Cardiac muscle cell (in vitro differentiated cells and primary cell): ENCODE measurements around the gene AR. TPM values are rescaled to one million over a fixed set of nuclear protein-coding genes. Genes with fewer than 3 reads are reported as not detected.

ENCODE experiments used
- DNase-seq, 2 donors: peaks; one replicate each; pipeline versions ENCODE4 v3.0.0 to v3.0.0-alpha.2; 2010 to 2017; ENCODE audit warnings: low read depth in 1 of 2, low spot score in 1 of 2
- H3K27ac ChIP-seq: fragments of 200-600 bp; sonication (generic); 2 replicates; pipeline ENCODE4 v1.5.1; 2016
- H3K27me3 ChIP-seq: fragments of 200-600 bp; sonication (generic); 2 replicates; pipeline ENCODE4 v1.6.0; 2016; ENCODE audit warnings: control low read depth
- H3K36me3 ChIP-seq: fragments of 200-600 bp; sonication (generic); 2 replicates; pipeline ENCODE4 v1.5.1; 2016; ENCODE audit warnings: control low read depth
- H3K4me1 ChIP-seq: fragments of 200-600 bp; sonication (generic); 2 replicates; pipeline ENCODE4 v1.8.1; 2017; ENCODE audit warnings: low read depth, mild to moderate bottlenecking, mixed run types
- H3K4me3 ChIP-seq: fragments of 200-600 bp; sonication (generic); 2 replicates; pipeline ENCODE4 v1.5.1; 2016; ENCODE audit warnings: mild to moderate bottlenecking
- H3K9me3 ChIP-seq: fragments of 200-600 bp; sonication (generic); 2 replicates; pipeline ENCODE4 v1.5.1; 2017; ENCODE audit warnings: low read depth, mild to moderate bottlenecking, control low read depth
- polyA plus RNA-seq: library from polyadenylated mRNA; unstranded; fragments of >200 nt; fragmentation: Nextera tagmentation; extraction: Ambion mirVana; gene quantifications from 2 replicates; pipeline ENCODE4 v1.2.1, GENCODE V29; 2016
- total RNA-seq: library from RNA; depleted of rRNA; stranded (reverse); fragments of >200 nt; gene quantifications from 2 replicates; pipeline ENCODE4 v1.2.3, GENCODE V29; 2016
- TF ChIP-seq, protein P1 (sequence below): IDR thresholded peaks from 2 replicates; pipeline ENCODE4 v1.5.1; 2012; ENCODE audit warnings: low read depth, mild to moderate bottlenecking, low read length

The AR gene, protein sequence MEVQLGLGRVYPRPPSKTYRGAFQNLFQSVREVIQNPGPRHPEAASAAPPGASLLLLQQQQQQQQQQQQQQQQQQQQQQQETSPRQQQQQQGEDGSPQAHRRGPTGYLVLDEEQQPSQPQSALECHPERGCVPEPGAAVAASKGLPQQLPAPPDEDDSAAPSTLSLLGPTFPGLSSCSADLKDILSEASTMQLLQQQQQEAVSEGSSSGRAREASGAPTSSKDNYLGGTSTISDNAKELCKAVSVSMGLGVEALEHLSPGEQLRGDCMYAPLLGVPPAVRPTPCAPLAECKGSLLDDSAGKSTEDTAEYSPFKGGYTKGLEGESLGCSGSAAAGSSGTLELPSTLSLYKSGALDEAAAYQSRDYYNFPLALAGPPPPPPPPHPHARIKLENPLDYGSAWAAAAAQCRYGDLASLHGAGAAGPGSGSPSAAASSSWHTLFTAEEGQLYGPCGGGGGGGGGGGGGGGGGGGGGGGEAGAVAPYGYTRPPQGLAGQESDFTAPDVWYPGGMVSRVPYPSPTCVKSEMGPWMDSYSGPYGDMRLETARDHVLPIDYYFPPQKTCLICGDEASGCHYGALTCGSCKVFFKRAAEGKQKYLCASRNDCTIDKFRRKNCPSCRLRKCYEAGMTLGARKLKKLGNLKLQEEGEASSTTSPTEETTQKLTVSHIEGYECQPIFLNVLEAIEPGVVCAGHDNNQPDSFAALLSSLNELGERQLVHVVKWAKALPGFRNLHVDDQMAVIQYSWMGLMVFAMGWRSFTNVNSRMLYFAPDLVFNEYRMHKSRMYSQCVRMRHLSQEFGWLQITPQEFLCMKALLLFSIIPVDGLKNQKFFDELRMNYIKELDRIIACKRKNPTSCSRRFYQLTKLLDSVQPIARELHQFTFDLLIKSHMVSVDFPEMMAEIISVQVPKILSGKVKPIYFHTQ
- total RNA-seq (0.24 and 0.70 TPM in 2 replicates), polyA plus RNA-seq (0.24 and 0.93 TPM in 2 replicates)

- DNase-seq, result peak; percentile 43 to 55
- no peaks in the 10 kb centered on the region for H3K9me3 ChIP-seq
- no peak within 1 kb of the TSS for H3K27ac ChIP-seq
- H3K4me1 ChIP-seq, result no peaks in the 10 kb centered on the region
- H3K27me3 ChIP-seq, result peaks cover 41% of the 10 kb centered on the region
- TF ChIP-seq, protein P1, sequence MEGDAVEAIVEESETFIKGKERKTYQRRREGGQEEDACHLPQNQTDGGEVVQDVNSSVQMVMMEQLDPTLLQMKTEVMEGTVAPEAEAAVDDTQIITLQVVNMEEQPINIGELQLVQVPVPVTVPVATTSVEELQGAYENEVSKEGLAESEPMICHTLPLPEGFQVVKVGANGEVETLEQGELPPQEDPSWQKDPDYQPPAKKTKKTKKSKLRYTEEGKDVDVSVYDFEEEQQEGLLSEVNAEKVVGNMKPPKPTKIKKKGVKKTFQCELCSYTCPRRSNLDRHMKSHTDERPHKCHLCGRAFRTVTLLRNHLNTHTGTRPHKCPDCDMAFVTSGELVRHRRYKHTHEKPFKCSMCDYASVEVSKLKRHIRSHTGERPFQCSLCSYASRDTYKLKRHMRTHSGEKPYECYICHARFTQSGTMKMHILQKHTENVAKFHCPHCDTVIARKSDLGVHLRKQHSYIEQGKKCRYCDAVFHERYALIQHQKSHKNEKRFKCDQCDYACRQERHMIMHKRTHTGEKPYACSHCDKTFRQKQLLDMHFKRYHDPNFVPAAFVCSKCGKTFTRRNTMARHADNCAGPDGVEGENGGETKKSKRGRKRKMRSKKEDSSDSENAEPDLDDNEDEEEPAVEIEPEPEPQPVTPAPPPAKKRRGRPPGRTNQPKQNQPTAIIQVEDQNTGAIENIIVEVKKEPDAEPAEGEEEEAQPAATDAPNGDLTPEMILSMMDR, result no peak
- H3K36me3 ChIP-seq, result no peaks in the 10 kb centered on the region
- peak within 1 kb of the TSS; percentile 33 for H3K4me3 ChIP-seq
These were observed at the start of gene AR for GRCh38 chrX:67543818-67544217. TSS of gene AR (plus strand) at chrX:67544021. CDS start at chrX:67545147, 1,126 bp downstream.

GRCh38 chrX:67500617-67501016 is 43.2 kb upstream of the AR start:
- Histone ChIP-seq H3K4me1 (no peaks in the 10 kb centered on the region), H3K27ac (no peak overlapping the region), H3K9me3 (no peaks in the 10 kb centered on the region), H3K27me3 (no peaks in the 10 kb centered on the region), H3K36me3 (no peaks in the 10 kb centered on the region), H3K4me3 (no peak overlapping the region)
- TF ChIP-seq, protein P1, result no peak
- DNase-seq, result no peak

DNA sequence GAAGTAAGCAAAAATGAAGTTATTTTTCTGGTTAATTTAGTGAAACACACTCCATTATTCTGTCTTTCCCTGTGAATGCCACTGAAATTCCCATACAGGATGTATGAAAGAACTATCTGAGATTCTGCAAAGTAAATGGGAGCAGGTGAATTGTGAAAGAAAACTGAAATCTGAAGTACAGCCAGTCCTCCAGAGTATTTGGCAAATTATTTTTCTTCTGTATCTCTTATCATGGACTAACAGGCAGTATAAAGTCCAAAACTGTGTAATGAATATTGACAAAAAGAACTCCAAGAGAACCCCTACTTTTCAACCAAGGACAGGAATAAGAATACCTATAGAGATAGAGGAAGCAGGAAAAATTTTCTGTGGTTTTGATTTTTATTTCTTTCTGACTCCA is 40.8 kb upstream of the AR start:
- no peak overlapping the region for H3K27ac ChIP-seq
- H3K4me1 ChIP-seq, result no peaks in the 10 kb centered on the region
- TF ChIP-seq, protein P1, result no peak
- H3K4me3 ChIP-seq, result no peak overlapping the region
- no peaks in the 10 kb centered on the region for H3K9me3 ChIP-seq
- no peaks in the 10 kb centered on the region for H3K36me3 ChIP-seq
- no peaks in the 10 kb centered on the region for H3K27me3 ChIP-seq
- no peak for DNase-seq

DNA sequence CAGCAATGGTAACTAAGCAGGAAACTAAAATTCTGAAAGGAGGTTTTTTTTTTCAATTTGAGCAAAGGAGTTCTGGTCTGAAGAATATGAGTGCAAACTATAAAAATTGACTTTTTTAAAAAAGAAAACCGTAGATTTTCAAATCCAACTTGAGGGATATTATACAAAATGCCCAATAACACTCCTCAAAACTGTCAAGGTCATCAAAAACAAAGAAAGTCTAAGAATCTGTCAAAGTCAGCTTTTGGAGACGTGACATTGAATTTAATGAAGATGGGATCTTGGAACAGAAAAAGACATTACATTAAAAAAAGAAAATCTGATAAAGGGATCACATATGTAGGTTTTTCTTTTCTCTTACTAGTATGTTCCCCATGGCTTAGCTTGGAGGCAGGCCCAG is 40.4 kb upstream of the AR start:
- Histone ChIP-seq H3K4me3 (no peak overlapping the region), H3K9me3 (no peaks in the 10 kb centered on the region), H3K27me3 (no peaks in the 10 kb centered on the region), H3K36me3 (no peaks in the 10 kb centered on the region), H3K27ac (no peak overlapping the region), H3K4me1 (no peaks in the 10 kb centered on the region)
- TF ChIP-seq, protein P1, result no peak
- no peak for DNase-seq

GRCh38 chrX:67520671-67521070 is 23.1 kb upstream of the AR start:
- no peak for DNase-seq

More at GRCh38 chrX:67520671-67521070, 23.1 kb upstream of the AR start:
- TF ChIP-seq, protein P1, result no peak
- H3K27ac ChIP-seq, result no peak overlapping the region
- H3K9me3 ChIP-seq, result peaks cover 3% of the 10 kb centered on the region
- no peaks in the 10 kb centered on the region for H3K27me3 ChIP-seq
- H3K4me3 ChIP-seq, result no peak overlapping the region
- no peaks in the 10 kb centered on the region for H3K4me1 ChIP-seq
- H3K36me3 ChIP-seq, result no peaks in the 10 kb centered on the region
